ENCODE measurements around the gene PTPRN2. TPM values are rescaled to one million over a fixed set of nuclear protein-coding genes. Genes with fewer than 3 reads are reported as not detected.

The PTPRN2 gene
- total and polyA plus RNA-seq, 2 of the 8 experiments (the other 6 are each of a cell fraction or from before 2014, with no cell fraction given), result 2.6 to 4.5 TPM

DNA sequence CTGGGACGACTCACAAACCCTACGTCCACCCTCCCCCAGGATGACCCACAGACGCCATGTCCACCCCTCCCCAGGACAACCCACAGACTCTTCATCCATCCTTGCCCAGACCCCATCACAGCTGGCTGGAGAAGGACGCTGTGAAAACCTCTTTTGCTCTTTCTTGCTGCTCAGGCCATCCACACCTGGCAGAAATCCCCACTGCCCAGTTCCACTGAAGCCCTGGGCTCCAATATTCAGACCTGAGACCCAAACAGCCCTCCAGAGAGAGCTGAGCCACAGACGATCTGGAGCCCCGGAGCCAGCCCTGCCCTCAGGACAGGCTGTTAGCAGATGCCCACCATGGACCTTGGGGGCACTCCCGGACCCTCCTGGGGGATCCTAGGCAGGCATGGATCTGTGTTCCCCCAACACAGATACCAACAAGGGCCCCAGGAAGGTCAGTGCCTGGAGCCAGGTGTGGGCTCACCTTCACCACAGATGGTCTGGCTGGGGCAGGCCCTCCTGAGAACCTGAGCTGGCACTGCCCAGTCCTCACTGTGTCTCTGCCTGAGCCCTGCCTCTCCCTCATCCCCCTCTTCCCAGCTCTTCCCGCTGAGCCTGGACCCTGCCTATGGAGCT, 226.2 kb downstream of the PTPRN2 start:
- H3K9ac ChIP-seq (replicated peaks in 1 of 4; ENCODE audit: extremely low read depth in 1 of 4, low read depth in 3 of 4, low read length in 3 of 4), result no peak overlapping the region
- no peak overlapping the region for H4K91ac ChIP-seq (replicated peaks; ENCODE audit: insufficient read length, low read length)
- no peaks in the 10 kb centered on the region for H3K79me1 ChIP-seq (ENCODE audit: low read depth, low read length)
- no peak overlapping the region for H4K8ac ChIP-seq (ENCODE audit: extremely low read depth, insufficient read depth, low read length)
- H2BK15ac ChIP-seq (ENCODE audit: low read length), result no peak overlapping the region
- H2AK5ac ChIP-seq (ENCODE audit: low read depth, low read length), result no peak overlapping the region
- ChIA-PET CTCF (ENCODE audit: partially characterized antibody) (no interaction called here), POLR2A (ENCODE audit: partially characterized antibody) (no interaction called here)
- H3K4me2 ChIP-seq (ENCODE audit: insufficient read depth in 1 of 2, low read depth in 2 of 2, low read length in 2 of 2), result no peak overlapping the region
- peaks cover 3 to 13% of the 10 kb centered on the region in 2 experiments; a peak in 1 of 4 replicates for H3K9me3 ChIP-seq (ENCODE audit: insufficient read depth in 2 of 2, low read depth in 1 of 2, low read length in 1 of 2)
- no peak overlapping the region for H3K4me3 ChIP-seq (ENCODE audit: extremely low read depth in 1 of 4, insufficient read depth in 2 of 4, low read depth in 3 of 4, low read length in 4 of 4)
- H3K18ac ChIP-seq (ENCODE audit: extremely low read depth, low read length), result no peak overlapping the region
- H3K4ac ChIP-seq (replicated peaks; ENCODE audit: insufficient read length, low read depth, low read length), result no peak overlapping the region
- H3K14ac ChIP-seq (ENCODE audit: insufficient read length), result no peak overlapping the region
- no peaks in the 10 kb centered on the region for H3K27me3 ChIP-seq (replicated peaks in 1 of 4; ENCODE audit: control insufficient read depth in 3 of 4, extremely low read depth in 1 of 4, insufficient read depth in 3 of 4, low read length in 3 of 4)
- H3K27ac ChIP-seq (ENCODE audit: low read depth, low read length), result no peak overlapping the region
- FAIRE-seq, result no peak
- H3K56ac ChIP-seq (replicated peaks; ENCODE audit: insufficient read length, low read depth, low read length), result no peak overlapping the region
- no peak overlapping the region for H2BK12ac ChIP-seq (ENCODE audit: low read depth, low read length)
- no peak overlapping the region for H2BK120ac ChIP-seq (replicated peaks; ENCODE audit: low read depth, low read length)
- no peak overlapping the region for H2BK20ac ChIP-seq (ENCODE audit: low read length)
- no peaks in the 10 kb centered on the region; a peak in 1 of 7 replicates for H3K4me1 ChIP-seq (replicated peaks in 1 of 4; ENCODE audit: control insufficient read depth in 3 of 4, insufficient read depth in 4 of 4, low read length in 3 of 4)
- H3K79me2 ChIP-seq (ENCODE audit: control insufficient read depth in 1 of 2, insufficient read depth in 2 of 2, low read length in 2 of 2), result no peaks in the 10 kb centered on the region
- no peaks in the 10 kb centered on the region for H3K23me2 ChIP-seq (ENCODE audit: low read depth, low read length)
- peaks cover 0 to 4% of the 10 kb centered on the region in 2 experiments for H4K20me1 ChIP-seq (replicated peaks in 1 of 2; ENCODE audit: control insufficient read depth in 1 of 2, insufficient read depth in 2 of 2, low read length in 2 of 2)
- H3K23ac ChIP-seq (ENCODE audit: insufficient read length), result no peak overlapping the region
- H2BK5ac ChIP-seq (ENCODE audit: low read depth, low read length), result no peak overlapping the region
- no peaks in the 10 kb centered on the region for H3K36me3 ChIP-seq (ENCODE audit: control insufficient read depth in 2 of 4, insufficient read depth in 4 of 4, low read length in 3 of 4)
- DNase-seq (ENCODE audit: low read depth in 1 of 2, low spot score in 2 of 2), result peak in 1 of 2 experiments; percentile 49
- 86% methylated on average over 6 of the region's 8 CpGs; no CpG with 5 or more reads in 1 of the 2 experiments for WGBS, 2 experiments (ENCODE audit: extremely low coverage in 1 of 2, insufficient coverage in 1 of 2, insufficient read length in 1 of 2, insufficient replicate concordance in 2 of 2, low coverage in 1 of 2, low lambda C conversion rate in 2 of 2, missing lambda C conversion rate in 1 of 2)
- H4K5ac ChIP-seq (ENCODE audit: insufficient read length, low read depth, low read length), result no peak overlapping the region
- no peak overlapping the region for H2AFZ ChIP-seq (ENCODE audit: low read length)
- TF ChIP-seq TCF12 (IDR thresholded peaks at IDR 0.05; ENCODE audit: low read depth, low read length) (no peak), TBP (IDR thresholded peaks at IDR 0.05; ENCODE audit: low read depth, low read length) (no peak), CEBPB (IDR thresholded peaks at IDR 0.05; ENCODE audit: low read depth, low read length) (no peak), GTF2F1 (IDR thresholded peaks at IDR 0.05; ENCODE audit: borderline replicate concordance, low read depth, low read length) (no peak), EGR1 (IDR thresholded peaks at IDR 0.05; ENCODE audit: borderline replicate concordance, low read depth, low read length) (no peak), TEAD4 (IDR thresholded peaks at IDR 0.05; ENCODE audit: low read depth, low read length) (no peak), SP4 (IDR thresholded peaks at IDR 0.05; ENCODE audit: low read length) (no peak), EZH2 (IDR thresholded peaks at IDR 0.05; ENCODE audit: low read depth, low read length, severe bottlenecking) (no peak), POLR2AphosphoS5 (IDR thresholded peaks at IDR 0.05; ENCODE audit: low read depth, low read length) (no peak)
- TF ChIP-seq, protein P1, sequence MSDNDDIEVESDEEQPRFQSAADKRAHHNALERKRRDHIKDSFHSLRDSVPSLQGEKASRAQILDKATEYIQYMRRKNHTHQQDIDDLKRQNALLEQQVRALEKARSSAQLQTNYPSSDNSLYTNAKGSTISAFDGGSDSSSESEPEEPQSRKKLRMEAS (IDR thresholded peaks at IDR 0.05), result no peak
- TF ChIP-seq, protein P2, sequence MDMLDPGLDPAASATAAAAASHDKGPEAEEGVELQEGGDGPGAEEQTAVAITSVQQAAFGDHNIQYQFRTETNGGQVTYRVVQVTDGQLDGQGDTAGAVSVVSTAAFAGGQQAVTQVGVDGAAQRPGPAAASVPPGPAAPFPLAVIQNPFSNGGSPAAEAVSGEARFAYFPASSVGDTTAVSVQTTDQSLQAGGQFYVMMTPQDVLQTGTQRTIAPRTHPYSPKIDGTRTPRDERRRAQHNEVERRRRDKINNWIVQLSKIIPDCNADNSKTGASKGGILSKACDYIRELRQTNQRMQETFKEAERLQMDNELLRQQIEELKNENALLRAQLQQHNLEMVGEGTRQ (IDR thresholded peaks at IDR 0.05; ENCODE audit: low read length), result no peak

All from H1 (cell line).